ENCODE measurements around the gene SMG1.

Gene SMG1

DNA sequence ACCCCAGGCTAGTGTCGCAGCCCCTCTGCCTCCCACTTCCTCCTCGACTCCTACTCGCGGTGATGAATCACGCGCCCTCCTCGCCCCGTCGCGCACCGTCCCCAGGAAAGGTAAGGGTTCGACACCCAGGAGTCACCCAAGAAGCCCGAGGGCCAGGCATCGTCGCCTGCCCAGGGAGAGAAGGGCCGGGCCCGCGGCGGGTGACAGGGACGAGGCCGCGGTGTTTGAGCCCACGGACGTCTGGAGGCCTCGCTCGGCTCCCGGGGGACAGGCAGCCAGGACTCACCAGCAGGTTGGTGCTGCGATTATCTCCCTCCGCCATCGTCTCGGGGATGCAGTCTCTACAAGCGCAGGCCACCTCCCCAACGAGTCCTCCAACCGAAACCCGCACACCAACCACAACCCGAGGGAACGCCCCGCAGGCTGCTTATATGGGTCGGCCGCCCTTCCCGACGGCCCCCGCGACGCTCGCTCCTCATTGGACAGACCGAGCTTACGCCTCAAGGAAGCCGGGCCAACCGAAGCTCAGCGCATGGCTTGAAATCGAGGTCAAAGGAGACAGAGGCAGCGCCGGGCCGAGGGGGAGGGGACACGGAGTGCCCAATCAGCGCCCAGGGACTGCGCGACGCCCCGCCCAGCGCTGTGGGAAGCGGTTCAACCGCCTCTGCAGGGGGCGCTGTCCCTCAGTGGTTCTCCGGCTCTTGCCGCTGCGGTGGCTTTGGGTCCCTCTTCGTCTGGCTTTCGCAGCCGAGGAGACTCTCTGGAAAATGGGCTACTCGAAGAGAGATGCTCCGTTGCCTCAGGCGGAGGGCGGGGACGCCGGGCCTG, 124.8 kb downstream of the SMG1 start, which contains the start of gene ARL6IP1 (continued):
- TF ChIP-seq ZNF24 (tag by site-specific recombination; IDR thresholded peaks at IDR 0.05) (peak; percentile 70; the same call in 1 of the 2 replicates), ZNF138 (tag by site-specific recombination; IDR thresholded peaks at IDR 0.05; ENCODE audit: borderline replicate concordance) (no peak), ZNF121 (tag by site-specific recombination; IDR thresholded peaks at IDR 0.05) (no peak; the same call in 1 of the 2 replicates), KLF10 (tag by site-specific recombination; IDR thresholded peaks at IDR 0.05) (peak; percentile 97), SETDB1 (IDR thresholded peaks at IDR 0.05; ENCODE audit: insufficient read length, low read length) (peak; percentile 76), FEZF1 (tag by site-specific recombination; IDR thresholded peaks at IDR 0.05) (no peak), ZNF529 (tag by site-specific recombination; IDR thresholded peaks at IDR 0.05; ENCODE audit: insufficient replicate concordance) (no peak), ZNF610 (tag by site-specific recombination; IDR thresholded peaks at IDR 0.05; ENCODE audit: borderline replicate concordance) (no peak), ZNF37A (tag by site-specific recombination; IDR thresholded peaks at IDR 0.05) (no peak), ZNF140 (tag by site-specific recombination; IDR thresholded peaks at IDR 0.05) (no peak), ZNF843 (tag by site-specific recombination; IDR thresholded peaks at IDR 0.05) (peak; percentile 70), ZNF560 (tag by site-specific recombination; IDR thresholded peaks at IDR 0.05; ENCODE audit: borderline replicate concordance) (no peak), ZFP69B (tag by site-specific recombination; IDR thresholded peaks at IDR 0.05) (peak; percentile 67), ZNF600 (tag by site-specific recombination; IDR thresholded peaks at IDR 0.05) (peak; percentile 28; the same call in 1 of the 2 replicates), EGR2 (tag by site-specific recombination; IDR thresholded peaks at IDR 0.05; ENCODE audit: low read depth) (peak; percentile 68), ZNF776 (tag by site-specific recombination; IDR thresholded peaks at IDR 0.05; ENCODE audit: borderline replicate concordance) (no peak), ZNF830 (tag by site-specific recombination; IDR thresholded peaks at IDR 0.05; ENCODE audit: low read depth) (no peak), ZNF423 (tag by site-specific recombination; IDR thresholded peaks at IDR 0.05) (no peak), ZNF324 (tag by site-specific recombination; IDR thresholded peaks at IDR 0.05) (peak; percentile 86; the same call in 1 of the 2 replicates), SP2 (tag by site-specific recombination; IDR thresholded peaks at IDR 0.05) (peak; percentile 99), ZNF223 (tag by site-specific recombination; IDR thresholded peaks at IDR 0.05) (no peak), ZNF707 (tag by site-specific recombination; IDR thresholded peaks at IDR 0.05) (no peak), ZNF10 (tag by site-specific recombination; IDR thresholded peaks at IDR 0.05) (peak; percentile 70), ZBTB20 (tag by site-specific recombination; IDR thresholded peaks at IDR 0.05) (peak; percentile 20; the same call in 1 of the 2 replicates), ZNF747 (tag by site-specific recombination; IDR thresholded peaks at IDR 0.05) (0 out of 2 replicates have a peak, but pooled peaks have one; percentile 70), ZBTB48 (tag by site-specific recombination; IDR thresholded peaks at IDR 0.05) (peak; percentile 81)
- TF ChIP-seq, protein P1, sequence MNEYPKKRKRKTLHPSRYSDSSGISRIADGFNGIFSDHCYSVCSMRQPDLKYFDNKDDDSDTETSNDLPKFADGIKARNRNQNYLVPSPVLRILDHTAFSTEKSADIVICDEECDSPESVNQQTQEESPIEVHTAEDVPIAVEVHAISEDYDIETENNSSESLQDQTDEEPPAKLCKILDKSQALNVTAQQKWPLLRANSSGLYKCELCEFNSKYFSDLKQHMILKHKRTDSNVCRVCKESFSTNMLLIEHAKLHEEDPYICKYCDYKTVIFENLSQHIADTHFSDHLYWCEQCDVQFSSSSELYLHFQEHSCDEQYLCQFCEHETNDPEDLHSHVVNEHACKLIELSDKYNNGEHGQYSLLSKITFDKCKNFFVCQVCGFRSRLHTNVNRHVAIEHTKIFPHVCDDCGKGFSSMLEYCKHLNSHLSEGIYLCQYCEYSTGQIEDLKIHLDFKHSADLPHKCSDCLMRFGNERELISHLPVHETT (tag by site-specific recombination; IDR thresholded peaks at IDR 0.05): peak; percentile 64; the same call in 1 of the 2 replicates
- TF ChIP-seq, protein P2, sequence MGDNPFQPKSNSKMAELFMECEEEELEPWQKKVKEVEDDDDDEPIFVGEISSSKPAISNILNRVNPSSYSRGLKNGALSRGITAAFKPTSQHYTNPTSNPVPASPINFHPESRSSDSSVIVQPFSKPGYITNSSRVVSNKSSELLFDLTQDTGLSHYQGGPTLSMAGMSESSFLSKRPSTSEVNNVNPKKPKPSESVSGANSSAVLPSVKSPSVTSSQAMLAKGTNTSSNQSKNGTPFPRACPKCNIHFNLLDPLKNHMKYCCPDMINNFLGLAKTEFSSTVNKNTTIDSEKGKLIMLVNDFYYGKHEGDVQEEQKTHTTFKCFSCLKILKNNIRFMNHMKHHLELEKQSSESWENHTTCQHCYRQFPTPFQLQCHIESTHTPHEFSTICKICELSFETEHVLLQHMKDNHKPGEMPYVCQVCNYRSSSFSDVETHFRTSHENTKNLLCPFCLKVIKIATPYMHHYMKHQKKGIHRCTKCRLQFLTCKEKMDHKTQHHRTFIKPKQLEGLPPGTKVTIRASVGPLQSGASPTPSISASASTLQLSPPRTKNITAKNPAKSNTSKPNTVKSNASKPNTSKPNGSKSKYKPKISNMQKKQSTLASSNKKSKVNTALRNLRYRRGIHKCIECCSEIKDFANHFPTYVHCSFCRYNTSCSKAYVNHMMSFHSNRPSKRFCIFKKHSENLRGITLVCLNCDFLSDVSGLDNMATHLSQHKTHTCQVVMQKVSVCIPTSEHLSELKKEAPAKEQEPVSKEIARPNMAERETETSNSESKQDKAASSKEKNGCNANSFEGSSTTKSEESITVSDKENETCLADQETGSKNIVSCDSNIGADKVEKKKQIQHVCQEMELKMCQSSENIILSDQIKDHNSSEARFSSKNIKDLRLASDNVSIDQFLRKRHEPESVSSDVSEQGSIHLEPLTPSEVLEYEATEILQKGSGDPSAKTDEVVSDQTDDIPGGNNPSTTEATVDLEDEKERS (tag by site-specific recombination; IDR thresholded peaks at IDR 0.05): no peak
- TF ChIP-seq, protein P3, sequence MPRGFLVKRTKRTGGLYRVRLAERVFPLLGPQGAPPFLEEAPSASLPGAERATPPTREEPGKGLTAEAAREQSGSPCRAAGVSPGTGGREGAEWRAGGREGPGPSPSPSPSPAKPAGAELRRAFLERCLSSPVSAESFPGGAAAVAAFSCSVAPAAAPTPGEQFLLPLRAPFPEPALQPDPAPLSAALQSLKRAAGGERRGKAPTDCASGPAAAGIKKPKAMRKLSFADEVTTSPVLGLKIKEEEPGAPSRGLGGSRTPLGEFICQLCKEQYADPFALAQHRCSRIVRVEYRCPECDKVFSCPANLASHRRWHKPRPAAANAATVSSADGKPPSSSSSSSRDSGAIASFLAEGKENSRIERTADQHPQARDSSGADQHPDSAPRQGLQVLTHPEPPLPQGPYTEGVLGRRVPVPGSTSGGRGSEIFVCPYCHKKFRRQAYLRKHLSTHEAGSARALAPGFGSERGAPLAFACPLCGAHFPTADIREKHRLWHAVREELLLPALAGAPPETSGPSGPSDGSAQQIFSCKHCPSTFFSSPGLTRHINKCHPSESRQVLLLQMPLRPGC (tag by site-specific recombination; IDR thresholded peaks at IDR 0.05): peak; percentile 22; the same call in 1 of the 2 replicates
- TF ChIP-seq, protein P4, sequence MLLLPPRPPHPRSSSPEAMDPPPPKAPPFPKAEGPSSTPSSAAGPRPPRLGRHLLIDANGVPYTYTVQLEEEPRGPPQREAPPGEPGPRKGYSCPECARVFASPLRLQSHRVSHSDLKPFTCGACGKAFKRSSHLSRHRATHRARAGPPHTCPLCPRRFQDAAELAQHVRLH (tag by site-specific recombination; IDR thresholded peaks at IDR 0.05): peak; percentile 76; the same call in 1 of the 2 replicates
- TF ChIP-seq, protein P5, sequence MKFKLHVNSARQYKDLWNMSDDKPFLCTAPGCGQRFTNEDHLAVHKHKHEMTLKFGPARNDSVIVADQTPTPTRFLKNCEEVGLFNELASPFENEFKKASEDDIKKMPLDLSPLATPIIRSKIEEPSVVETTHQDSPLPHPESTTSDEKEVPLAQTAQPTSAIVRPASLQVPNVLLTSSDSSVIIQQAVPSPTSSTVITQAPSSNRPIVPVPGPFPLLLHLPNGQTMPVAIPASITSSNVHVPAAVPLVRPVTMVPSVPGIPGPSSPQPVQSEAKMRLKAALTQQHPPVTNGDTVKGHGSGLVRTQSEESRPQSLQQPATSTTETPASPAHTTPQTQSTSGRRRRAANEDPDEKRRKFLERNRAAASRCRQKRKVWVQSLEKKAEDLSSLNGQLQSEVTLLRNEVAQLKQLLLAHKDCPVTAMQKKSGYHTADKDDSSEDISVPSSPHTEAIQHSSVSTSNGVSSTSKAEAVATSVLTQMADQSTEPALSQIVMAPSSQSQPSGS (tag by site-specific recombination; IDR thresholded peaks at IDR 0.05; ENCODE audit: low read depth): no peak

Measured in HEK293 (cell line).